ENCODE measurements around the gene XAF1. TPM values are rescaled to one million over a fixed set of nuclear protein-coding genes. Genes with fewer than 3 reads are reported as not detected.

The XAF1 gene
- 20.3 and 40.0 TPM in 2 replicates for total RNA-seq

GRCh38 chr17:6755731-6756184 is at the start of gene XAF1:
TSS of gene XAF1 (plus strand) at chr17:6756046. CDS start at chr17:6756079, 33 bp downstream.

GRCh38 chr17:6713130-6713917 is 42.5 kb upstream of the XAF1 start, which contains the start of gene SLC13A5:
TSS of gene SLC13A5 (minus strand) at chr17:6713369. CDS start at chr17:6713333, 36 bp downstream.

GRCh38 chr17:6775871-6776405 is 20.1 kb downstream of the XAF1 start, which contains the start of gene FBXO39:
TSS of gene FBXO39 (plus strand) at chr17:6776215. CDS start at chr17:6779869, 3,654 bp downstream.

Other genes starting within 250 kb of the XAF1 start
- gene PITPNM3, start 199.5 kb upstream of the XAF1 start, total RNA-seq: 0.14 and 0.28 TPM in 2 replicates
- 8.2 and 11.3 TPM in 2 replicates for gene KIAA0753, start 115.3 kb upstream of the XAF1 start, total RNA-seq
- gene TXNDC17, start 115.0 kb upstream of the XAF1 start, total RNA-seq: 102 and 110 TPM in 2 replicates
- 8.5 and 10.4 TPM in 2 replicates for gene MED31, start 104.4 kb upstream of the XAF1 start, total RNA-seq
- 0.18 and 0.43 TPM in 2 replicates for gene C17orf100, start 104.3 kb upstream of the XAF1 start, total RNA-seq
- gene SLC13A5, start 42.7 kb upstream of the XAF1 start, total RNA-seq: not detected in 2 replicates
- gene FBXO39, start 20.2 kb downstream of the XAF1 start, total RNA-seq: under 0.01 and 0.14 TPM in 2 replicates
- not detected in 2 replicates for gene TEKT1, start 75.7 kb downstream of the XAF1 start, total RNA-seq
- not detected in 2 replicates for gene ALOX12, start 240.0 kb downstream of the XAF1 start, total RNA-seq